GM19324 (cell line): ENCODE measurements around the gene MRPL20.
"Not testable (repeated sequence)": the region's sequence is repeated elsewhere in the genome, so short reads cannot be mapped to it uniquely, and the experiment has no call there.

Experiments
- ATAC-seq: cut with Tn5 transposase; IDR thresholded peaks from one replicate; pipeline ENCODE4 v1.9.1; 2021; ENCODE audit warnings: mild to moderate bottlenecking, moderate library complexity; ENCODE audit not compliant: unreplicated experiment, low FRiP score

Gene MRPL20

DNA sequence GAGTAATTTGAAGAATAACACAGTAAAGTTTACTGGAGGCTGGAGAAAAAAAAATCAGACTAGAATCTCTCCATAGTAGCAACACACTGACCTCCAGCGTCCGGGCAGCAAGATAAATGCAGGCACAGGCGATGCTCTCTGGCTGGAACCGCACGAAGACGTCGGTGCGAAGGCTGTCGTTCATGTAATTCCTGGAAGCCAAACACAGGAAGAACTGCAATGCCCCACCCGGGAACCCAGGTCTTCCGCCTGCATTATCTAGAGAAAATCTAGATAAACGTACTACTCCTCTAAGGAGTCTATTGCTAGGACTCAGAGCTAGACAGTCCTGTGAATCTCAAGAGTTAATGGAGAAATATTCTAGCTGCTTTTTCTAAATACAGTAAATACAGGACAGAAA lies 16.4 kb downstream of the MRPL20 start:
- no peak for ATAC-seq

DNA sequence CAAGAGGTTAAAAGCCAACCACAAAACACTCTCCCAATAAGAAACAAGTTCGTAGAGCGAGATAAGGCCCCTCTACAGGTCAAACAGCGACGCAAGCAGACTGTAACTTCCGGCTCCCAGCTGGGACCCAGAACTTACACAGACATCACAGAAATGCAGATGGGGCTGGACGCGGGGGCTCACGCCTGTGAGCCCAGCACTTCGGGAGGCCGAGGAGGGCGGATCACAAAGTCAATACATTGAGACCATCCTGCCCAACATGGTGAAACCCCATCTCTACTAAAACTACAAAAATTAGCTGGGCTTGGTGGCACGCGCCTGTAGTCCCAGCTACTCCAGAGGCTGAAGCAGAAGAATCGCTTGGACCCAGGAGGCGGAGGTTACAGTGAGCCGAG lies 19.0 kb downstream of the MRPL20 start:
- no peak for ATAC-seq

DNA sequence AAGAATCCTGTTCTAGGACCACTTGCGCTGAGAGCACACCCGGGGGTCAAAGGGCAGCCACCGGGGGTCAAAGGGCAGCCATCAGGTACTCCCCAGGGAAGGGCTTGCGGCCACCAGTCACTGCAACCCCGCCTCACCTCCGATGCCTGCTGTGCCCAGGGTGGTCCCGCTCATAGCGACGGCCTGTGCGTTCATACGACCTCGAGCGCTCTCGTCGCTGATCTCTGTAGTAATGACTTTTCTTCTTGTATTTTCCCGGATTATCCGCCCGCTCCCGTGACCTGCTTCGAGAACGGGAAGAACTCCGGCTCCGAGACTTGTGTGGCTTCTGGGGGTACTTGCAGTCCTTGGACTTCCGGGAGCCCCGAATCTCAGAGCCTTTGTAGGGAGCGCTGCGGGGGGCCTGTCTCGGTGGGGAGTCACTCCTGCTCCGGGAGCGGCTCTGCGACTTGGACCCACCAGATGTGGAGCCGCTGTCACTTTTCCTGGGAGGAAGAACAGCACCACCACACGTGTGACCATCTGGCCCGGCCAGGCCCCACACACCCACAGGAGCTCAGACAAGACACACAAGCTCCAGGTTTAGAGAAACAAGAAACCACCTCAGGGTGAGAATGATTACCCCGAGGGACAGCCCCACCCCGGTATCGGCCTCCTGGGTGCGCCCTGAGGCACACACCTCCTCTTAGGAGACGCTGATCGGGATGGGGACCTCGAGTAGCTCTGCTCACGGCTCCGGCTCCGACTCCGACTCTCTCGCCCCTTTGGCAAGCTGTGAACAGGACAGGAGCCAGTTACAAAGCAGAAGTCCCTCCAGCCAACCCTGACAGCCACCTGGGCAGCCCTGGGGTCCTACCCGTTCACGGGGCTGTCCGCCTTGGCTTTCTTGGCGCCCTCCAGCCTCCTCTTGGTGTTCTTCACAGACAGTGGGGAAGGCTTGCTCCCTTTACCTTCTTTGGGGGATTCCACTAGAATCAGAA lies 19.7 kb downstream of the MRPL20 start:
- no peak for ATAC-seq

DNA sequence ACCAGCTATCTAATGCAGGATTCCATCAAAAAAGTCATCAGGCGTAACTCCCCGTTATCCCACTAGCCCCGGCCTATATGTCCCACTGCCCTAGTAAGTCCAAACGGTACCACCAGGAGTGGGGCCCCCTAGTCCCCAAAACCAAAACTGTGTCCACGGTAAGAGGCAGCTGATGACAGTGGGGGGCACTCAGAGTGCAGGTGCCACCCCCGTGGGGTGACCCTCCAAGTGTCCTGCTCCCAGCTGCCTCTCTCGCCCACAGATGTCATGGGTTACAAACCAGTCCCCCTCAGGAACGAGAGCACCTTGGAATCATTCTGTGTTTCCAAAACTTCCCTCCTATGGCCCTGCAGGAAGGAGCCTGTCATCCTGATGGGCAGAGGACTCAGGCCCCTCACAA lies 21.2 kb downstream of the MRPL20 start:
- ATAC-seq = no peak

DNA sequence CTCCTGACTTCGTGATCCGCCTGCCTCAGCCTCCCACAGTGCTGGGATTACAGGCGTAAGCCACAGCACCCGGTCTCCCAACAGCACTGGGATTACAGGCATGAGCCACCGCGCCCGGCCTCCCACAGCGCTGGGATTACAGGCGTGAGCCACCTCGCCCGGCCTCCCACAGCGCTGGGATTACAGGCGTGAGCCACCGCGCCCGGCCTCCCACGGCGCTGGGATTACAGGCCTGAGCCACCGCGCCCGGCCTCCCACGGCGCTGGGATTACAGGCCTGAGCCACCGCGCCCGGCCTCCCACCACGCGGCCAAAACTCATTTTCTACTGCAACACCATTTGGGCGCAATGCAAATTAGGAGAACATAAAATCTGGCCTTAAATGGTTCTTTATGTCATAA lies 21.8 kb downstream of the MRPL20 start:
- ATAC-seq = not testable (repeated sequence)

DNA sequence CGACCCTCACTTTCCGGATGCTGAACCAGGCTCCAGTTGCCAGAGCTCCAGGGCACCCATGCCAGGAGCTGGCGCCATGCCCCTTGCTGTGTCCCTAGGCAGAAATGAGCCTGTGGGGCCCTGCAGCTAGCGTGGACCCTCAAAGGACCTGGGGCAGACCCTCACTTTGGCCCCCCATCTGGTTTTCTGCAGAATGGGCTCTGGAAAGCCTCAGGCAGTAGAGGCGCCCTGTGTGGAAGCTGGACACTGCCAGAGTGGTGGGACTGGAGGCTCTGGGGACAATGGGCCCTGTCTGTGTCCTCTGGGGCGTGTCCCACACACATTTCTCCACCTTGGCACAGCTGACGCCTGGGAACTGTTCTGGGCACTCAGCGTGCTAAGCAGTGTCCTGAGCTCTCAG lies 25.8 kb downstream of the MRPL20 start:
- no peak for ATAC-seq

DNA sequence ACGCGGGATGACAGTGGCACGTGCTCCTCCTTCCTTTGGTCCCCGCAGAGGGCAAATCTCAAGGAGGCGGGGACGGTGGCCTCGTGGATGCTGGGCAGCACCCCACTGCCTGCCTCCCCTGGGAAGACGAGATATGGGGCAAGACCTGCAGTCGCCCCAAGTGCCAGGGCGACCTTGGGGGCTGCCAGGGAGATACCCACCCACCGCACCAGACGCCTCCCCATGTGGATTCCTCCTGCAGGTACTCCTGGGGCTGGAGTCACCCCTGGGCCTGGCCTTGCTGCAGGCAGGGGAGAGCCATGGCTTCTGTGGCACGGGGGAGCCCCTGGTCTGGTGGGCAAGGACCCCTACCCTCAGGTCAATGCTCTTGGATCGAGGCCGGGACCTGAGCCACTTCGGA lies 26.2 kb downstream of the MRPL20 start:
- ATAC-seq = no peak

DNA sequence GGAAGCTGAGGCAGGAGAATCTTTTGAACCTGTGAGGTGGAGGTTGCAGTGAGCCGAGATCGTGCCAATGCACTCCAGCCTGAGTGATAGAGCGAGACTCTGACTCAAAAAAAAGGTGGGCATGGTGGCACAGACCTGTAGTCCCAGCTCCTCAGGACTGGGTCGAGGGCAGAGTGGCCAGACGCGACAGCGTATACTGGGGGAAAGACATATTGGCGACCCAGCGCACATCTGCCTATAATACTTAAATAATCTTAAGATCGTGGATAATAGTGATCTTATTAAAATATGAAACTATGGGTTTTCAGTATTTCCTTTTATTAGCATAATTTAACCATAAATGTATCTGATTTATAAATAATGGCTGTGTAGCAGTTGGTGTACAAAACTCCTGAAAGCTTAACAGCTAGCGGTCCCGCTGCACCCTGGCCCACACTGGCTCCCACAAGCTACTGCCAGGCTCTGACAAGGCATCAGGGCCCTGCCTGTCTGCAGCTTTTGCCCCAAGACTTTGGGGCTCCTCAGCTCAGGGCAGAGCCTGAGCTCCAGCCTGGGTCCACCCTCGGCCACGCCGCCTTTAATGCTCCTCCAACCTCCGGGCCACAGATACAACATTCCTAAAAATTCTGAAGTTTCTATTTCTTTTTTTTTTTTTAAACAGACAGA lies 29.4 kb downstream of the MRPL20 start:
- ATAC-seq = no peak

DNA sequence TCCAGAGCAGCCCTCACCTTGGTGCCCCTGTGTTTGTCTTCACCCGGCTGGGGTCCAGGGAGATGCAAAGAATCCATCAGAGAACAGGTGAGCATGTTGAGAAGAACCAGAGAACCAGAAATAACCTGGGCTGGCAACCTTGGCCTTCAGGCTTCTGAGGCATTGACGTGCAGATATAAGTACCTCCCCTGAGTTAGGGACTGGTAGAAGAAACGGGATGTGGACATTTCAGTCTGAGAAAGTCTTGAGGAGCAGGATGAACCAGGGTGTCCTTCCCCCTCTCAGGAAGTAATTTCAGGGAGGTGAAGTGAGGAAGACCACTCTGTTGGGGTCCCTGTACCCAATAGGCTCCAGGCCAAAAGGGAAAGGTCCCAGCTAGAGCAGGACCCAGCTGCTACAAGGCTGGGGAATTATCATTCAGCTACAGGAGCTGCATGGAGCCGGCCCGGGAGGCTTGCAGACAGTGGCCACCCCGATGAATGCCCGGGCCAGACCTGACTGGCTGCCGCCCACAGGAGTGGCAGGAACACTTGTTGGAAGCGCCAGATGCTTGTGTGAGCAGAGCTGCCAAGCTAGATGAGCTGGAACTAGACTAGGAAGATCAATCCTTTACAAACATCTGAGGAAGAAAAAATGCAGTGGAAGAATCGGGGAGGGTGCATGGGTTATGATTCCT lies 30.4 kb downstream of the MRPL20 start:
- ATAC-seq = no peak

DNA sequence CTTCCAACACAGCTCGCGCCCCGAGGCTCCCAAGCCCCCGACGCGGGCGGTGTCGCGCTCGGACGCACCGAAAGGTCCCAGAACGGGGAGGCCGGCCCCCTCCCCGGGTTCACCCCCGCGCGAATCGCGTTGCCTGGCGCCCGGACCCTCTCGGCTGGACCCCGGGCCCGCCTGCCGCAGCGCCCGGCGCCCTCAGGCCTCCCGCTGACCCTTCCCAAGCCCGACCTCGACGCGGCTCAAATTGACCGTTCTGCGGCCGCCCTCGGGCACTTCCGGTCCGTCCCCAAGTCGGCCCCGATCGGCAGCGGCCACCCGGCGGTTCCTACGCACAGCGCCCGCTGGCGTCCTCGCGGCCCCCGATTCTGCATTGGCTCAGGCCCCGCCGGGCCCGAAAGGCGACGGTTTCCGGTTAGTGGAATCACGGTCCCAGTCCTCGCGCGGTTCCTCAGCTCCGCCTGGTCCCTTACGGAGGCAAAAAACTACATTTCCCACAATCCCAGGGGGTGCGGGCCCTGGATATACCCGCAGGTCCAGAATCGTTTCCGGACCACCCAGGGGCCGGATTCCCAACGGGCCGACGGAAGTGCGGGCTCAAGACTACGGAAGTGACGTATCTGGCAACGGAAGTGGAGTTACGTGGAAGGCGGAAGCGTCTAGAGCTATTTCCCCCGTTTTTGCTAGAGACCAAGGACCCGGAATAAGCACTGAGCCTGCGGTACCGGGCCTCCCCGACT lies 32.0 kb downstream of the MRPL20 start, which contains the start of gene AURKAIP1:
TSS of gene AURKAIP1 (minus strand) at position 279 of the 734 bp plus-strand sequence. CDS start 451 bp downstream, outside the sequence.
- ATAC-seq = peak; percentile 92

DNA sequence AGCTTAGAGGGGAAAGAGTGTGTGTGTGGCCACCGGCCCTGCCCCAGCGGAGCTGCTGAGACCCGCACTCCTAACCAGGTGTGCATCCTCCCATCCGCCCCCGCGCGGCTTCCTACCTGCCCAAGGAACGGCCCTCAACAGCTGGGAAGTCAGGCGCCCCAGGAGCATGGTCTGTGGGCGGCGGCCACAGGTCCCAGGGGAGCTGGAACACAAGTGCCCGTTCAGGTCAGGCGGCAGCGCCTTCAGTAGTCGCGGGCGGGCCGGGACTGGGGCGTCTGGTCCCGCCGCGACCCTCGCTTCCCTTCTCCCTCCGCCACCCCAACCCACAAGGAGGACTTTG lies 32.5 kb downstream of the MRPL20 start:
- peak; percentile 6 for ATAC-seq

DNA sequence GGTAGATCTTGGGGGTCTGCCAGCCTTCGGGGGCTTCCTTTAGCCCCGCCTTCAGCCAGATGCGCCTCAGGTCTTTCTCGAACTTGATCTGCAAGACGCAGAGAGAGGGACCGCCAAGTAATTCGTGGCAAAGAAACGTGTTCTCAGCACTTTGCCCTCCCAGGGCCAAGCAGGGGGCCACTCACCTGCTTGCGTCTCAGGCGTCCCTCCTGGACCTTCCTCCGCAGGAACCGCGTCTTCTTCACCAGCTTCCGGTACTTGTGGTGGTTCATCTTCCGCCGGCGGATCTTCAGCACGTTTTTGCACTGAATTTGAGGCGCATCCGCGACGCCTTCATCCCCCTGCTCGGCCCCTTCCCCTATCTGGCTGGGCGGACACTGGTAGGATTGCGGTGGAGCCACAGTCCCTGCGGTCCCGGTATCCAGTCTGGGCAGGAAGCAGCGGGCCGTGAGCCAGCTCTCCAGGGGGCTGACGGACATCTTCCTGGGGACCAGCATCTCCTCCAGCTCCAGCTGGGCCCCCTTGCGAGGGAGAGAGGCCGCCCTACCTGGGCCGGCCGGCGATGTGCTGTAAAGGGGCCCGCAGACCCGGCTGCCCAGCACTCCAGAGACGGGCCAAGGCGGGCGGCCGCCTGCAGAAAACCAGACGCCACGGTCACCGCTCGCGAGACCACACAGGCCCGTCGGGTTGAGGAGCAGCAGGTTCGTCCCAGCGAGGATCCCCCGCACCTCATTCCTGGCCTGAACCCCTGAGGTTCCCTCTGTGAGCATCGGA lies 33.1 kb downstream of the MRPL20 start:
- ATAC-seq = no peak

DNA sequence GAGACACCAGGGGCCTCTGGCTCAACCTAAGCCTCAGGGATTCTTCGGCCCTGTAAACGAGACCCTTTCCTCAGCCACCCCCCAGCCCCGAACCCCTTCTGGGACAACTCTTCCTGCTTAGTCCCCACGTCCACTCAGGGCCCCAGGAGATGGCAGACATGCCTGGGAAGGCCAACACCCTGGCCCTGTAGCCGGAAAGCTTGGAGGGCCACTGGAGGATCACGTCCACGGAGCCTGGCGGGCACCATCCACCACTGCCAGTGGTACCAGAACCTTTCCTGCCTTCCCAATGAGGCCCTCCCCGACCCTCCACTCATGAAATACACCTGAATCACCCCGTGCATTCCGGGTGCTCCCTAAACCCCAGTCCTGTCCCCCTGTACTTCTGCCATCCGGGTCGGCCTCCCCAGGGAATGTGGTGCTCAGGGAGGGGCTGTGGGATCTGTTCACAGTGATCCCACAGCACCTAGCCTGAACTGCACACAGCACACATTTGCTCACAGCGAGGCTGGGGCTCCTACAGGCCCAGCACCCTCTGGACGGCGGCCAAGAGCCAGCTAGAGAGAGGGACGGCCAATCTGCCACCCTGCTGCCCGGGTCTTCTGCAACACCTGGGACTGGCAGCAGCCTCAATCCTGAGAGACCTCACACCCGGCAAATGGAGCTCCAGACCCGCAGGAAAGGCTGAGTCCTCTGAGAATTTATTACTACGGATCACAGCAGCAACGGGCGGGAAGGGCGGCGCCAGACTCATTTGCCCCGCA lies 33.9 kb downstream of the MRPL20 start:
- ATAC-seq = no peak

DNA sequence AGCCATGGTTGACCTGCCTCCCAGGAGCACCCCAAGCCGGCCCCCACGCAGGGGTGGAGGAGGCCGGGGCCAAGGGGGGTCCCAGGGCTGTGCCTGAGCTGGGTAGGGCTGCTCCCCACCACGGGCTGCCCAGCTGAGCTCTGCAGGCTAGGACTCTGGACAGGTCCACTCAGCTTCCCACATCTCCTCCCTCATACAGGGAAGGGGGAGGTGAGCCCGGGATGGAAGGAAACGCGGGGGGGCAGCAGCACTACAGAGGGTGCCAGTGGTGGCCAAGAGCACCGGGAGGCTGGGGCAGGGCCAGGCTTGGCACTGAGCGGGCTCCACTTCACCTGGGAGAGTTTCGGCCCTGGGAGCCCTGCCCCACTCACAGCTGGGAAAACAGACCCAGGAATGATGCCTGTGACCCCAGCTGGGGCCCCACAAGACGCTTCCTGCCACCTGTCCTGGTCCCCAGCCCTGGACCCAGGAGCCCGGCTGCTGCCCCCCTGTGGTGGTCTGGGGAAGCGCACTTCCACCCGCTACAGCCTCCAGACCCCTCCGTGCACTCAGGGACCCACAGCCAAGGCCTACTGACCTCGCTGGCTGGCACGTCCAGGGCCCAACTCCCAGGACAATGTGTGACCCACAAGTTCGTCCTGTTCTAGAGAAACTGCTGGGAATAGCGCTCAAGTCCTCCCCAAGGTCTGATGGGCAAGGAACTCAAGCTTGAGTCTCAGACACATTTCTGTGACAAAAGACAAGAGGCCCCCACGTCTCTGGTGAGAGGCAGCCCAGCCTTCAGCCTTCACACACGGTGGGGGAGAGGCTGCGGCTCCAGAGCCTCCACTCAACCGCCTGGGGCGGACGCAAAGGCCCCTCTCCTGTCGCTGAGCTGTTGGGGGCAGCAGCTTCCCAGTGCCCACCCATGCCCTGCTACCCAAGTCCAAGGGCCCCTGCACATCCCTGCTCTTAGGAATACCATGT lies 35.1 kb downstream of the MRPL20 start:
- ATAC-seq = no peak

DNA sequence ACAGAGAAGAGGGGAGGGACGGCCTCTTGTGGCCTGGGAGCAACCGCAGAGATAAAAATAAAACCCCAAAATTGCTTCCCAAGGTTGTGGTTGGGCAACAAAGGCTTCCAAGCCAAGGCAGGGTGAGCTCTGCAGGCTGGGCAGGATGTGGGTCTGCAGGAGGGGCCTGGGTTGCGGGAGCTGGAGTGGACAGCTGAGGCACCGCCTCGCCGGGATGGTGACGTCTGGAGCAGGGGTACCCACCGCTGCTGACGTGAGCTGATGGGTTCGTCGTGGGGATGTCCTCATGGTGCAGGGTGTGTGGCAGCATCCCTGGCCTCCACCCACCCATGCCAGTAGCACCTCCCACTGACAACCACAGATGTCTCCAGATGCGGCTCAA lies 35.7 kb downstream of the MRPL20 start:
- ATAC-seq = no peak

DNA sequence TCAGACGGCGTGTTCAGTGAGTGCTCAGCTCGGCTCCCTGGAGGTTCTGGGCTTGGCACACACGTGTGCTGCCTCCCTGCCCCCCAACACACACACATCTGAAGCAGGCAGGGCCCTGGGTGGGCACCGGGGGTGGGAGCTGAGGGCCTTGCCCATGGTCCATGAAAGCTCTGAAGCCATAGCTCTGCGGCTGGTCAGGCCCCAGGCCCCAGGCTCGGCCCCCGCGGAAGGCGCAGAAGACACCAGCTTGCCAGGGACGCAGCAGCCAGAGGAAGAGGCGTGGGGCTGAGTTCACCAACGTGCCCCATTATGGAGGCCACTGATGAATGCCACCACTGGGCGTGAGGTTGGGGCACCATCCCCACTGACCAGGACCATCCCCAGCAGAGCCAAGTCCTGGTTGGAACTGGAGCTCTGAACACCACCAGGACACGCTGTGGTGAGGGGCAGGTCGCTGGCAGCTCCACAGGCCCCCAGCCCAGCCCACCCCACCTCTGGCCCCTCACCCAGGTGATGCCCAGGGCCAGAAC lies 36.3 kb downstream of the MRPL20 start:
- ATAC-seq = no peak

DNA sequence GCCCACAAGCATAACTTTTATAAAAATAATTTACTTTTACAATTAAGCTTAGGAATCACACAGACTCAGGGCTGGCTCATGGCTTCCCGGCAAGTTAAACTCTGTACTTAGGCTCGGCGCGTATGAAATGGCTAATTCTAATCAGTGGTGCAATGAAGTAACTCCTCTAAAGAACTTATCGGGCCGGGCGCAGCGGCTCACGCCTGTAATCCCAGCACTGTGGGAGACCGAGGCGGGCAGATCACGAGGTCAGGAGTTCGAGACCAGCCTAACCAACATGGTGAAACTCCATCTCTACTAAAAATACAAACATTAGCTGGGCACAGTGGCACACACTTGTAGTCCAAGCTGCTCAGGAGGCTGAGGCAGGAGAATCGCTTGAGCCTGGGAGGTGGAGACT lies 37.0 kb downstream of the MRPL20 start:
- ATAC-seq = not testable (repeated sequence)

DNA sequence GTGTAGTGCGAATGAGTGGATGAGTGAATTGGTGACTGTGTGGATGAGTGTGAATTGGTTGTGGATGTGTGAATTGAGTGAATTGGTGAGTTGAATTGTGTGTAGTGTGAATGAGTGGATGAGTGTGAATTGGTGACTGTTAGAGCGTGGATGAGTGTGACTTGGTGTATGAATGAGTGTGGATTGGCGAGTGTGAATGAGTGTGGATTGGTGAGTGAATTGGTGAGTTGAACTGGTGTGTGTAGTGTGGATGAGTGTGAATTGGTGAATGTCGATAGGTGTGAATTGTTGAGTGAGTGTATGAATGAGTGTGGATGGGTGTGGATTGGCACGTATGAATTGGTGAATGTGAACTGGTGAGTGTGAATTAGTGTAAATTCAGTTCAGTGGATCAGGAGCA lies 39.8 kb downstream of the MRPL20 start:
- ATAC-seq = no peak
